Stomach (tissue), 4 donors: ENCODE measurements around the gene DST.

Experiments used
- EP300 ChIP-seq: sonication (generic); formaldehyde crosslinking; IDR thresholded peaks from one replicate; pipeline ENCODE4 v1.6.1; 2017; ENCODE audit warnings: antibody characterized with exemption
- POLR2AphosphoS5 ChIP-seq, 3 donors: sonication (generic); formaldehyde crosslinking; IDR thresholded peaks; one replicate each; pipeline ENCODE4 v1.6.1; 2016; ENCODE audit warnings: antibody characterized with exemption in 3 of 3
- TF ChIP-seq, protein P1 (sequence below), 7 experiments: fragments of 450-650 bp in 4 of 7; fragments of 200-600 bp in 3 of 7; sonication (generic) in 3 of 7; IDR thresholded peaks; one replicate each; pipeline ENCODE4 v1.5.1; 2016 to 2019; ENCODE audit warnings: antibody characterized with exemption in 7 of 7, control low read depth in 2 of 7, mild to moderate bottlenecking in 1 of 7

DNA sequence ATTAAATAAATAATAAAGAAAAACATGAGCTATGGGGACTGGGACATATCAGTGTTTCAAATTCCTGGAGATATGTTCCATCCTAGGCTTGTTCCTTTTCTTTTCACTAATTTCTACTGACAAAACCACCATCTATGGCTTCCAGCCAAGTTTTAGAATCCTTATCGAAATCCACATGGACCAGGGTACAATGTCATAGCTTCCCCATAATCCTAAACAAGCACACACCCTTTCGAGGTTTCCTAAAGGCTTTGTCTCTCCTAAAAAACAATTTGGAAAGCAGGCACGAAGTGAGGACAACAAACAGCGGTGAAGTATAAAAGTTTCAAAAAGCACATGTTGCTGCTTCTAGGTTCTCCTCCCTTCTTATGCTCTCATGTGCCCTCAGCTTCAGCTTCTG lies 13.3 kb upstream of the DST start:
- TF ChIP-seq, protein P1, sequence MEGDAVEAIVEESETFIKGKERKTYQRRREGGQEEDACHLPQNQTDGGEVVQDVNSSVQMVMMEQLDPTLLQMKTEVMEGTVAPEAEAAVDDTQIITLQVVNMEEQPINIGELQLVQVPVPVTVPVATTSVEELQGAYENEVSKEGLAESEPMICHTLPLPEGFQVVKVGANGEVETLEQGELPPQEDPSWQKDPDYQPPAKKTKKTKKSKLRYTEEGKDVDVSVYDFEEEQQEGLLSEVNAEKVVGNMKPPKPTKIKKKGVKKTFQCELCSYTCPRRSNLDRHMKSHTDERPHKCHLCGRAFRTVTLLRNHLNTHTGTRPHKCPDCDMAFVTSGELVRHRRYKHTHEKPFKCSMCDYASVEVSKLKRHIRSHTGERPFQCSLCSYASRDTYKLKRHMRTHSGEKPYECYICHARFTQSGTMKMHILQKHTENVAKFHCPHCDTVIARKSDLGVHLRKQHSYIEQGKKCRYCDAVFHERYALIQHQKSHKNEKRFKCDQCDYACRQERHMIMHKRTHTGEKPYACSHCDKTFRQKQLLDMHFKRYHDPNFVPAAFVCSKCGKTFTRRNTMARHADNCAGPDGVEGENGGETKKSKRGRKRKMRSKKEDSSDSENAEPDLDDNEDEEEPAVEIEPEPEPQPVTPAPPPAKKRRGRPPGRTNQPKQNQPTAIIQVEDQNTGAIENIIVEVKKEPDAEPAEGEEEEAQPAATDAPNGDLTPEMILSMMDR (IDR thresholded peaks at IDR 0.05): no peak
- TF ChIP-seq POLR2AphosphoS5 (IDR thresholded peaks at IDR 0.05) (no peak), EP300 (no peak)
